PC-9 (cell line): ENCODE measurements around the gene KIF21B.
"Not testable (repeated sequence)": the region's sequence is repeated elsewhere in the genome, so short reads cannot be mapped to it uniquely, and the experiment has no call there.

Experiments used
- EZH2 ChIP-seq: fragments of 200-600 bp; sonication (generic); IDR thresholded peaks from 2 replicates; pipeline ENCODE4 v1.8.0; 2017; ENCODE audit warnings: antibody characterized with exemption, low read depth
- TF ChIP-seq, protein P1 (sequence below): fragments of 200-600 bp; sonication (generic); conservative IDR thresholded peaks from 2 replicates; pipeline ENCODE4 v1.6.1; 2017; ENCODE audit warnings: mixed run types, antibody characterized with exemption, mild to moderate bottlenecking, moderate library complexity

DNA sequence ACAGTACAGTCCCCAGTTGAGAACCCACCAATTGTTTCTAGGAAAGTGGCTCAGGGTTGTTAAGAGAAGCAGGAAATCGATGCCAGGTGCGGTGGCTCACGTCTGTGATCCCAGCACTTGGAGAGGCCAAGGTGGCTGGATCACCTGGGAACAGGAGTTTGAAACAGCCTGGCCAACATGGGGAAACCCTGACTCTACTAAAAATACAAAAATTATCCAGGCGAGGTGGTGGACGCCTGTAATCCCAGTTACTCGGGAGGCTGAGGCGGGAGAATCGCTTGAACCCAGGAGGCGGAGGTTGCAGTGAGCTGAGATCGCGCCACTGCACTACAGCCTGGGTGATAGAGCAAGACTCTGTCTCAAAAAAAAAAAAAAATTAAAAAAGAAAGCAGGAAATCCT lies 61.4 kb downstream of the KIF21B start:
- TF ChIP-seq, protein P1, sequence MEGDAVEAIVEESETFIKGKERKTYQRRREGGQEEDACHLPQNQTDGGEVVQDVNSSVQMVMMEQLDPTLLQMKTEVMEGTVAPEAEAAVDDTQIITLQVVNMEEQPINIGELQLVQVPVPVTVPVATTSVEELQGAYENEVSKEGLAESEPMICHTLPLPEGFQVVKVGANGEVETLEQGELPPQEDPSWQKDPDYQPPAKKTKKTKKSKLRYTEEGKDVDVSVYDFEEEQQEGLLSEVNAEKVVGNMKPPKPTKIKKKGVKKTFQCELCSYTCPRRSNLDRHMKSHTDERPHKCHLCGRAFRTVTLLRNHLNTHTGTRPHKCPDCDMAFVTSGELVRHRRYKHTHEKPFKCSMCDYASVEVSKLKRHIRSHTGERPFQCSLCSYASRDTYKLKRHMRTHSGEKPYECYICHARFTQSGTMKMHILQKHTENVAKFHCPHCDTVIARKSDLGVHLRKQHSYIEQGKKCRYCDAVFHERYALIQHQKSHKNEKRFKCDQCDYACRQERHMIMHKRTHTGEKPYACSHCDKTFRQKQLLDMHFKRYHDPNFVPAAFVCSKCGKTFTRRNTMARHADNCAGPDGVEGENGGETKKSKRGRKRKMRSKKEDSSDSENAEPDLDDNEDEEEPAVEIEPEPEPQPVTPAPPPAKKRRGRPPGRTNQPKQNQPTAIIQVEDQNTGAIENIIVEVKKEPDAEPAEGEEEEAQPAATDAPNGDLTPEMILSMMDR = not testable (repeated sequence)
- TF ChIP-seq EZH2 = not testable (repeated sequence)
